ENCODE measurements around the gene NRBP1.

- TF ChIP-seq CTCF (tag by site-specific recombination; IDR thresholded peaks at IDR 0.05): no peak
- no peak for TF ChIP-seq ZNF626 (tag by site-specific recombination; IDR thresholded peaks at IDR 0.05)
- TF ChIP-seq ZNF280D (tag by site-specific recombination; IDR thresholded peaks at IDR 0.05): no peak
- TF ChIP-seq ZNF140 (tag by site-specific recombination; IDR thresholded peaks at IDR 0.05): no peak
- TF ChIP-seq REST (tag by site-specific recombination; IDR thresholded peaks at IDR 0.05): peak; percentile 81
Measured at GRCh38 chr2:27428978-27429541, 629 bp downstream of the NRBP1 start.

All from HEK293 (cell line).